H1 (cell line): ENCODE measurements around the gene SFXN2. TPM values are rescaled to one million over a fixed set of nuclear protein-coding genes. Genes with fewer than 3 reads are reported as not detected.

Experiments
- CTCF ChIA-PET: fragments of 300-600 bp; sonication (Branson Sonifier 250); formaldehyde crosslinking; loops from one replicate; lab custom pipeline; 2021; ENCODE audit not compliant: partially characterized antibody; lab: Charles Lee
- POLR2A ChIA-PET: fragments of 300-600 bp; sonication (Branson Sonifier 250); formaldehyde crosslinking; loops from one replicate; lab custom pipeline; 2021; ENCODE audit warnings: inconsistent platforms; ENCODE audit not compliant: partially characterized antibody; lab: Charles Lee
- DNase-seq, 2 experiments: peaks; one replicate each; pipeline versions ENCODE4 v3.0.0 to v3.0.0-alpha.2; 2010 to 2022; ENCODE audit warnings: low spot score in 2 of 2, low read depth in 1 of 2, mixed read lengths in 1 of 2
- FAIRE-seq: peaks from 2 replicates; lab custom pipeline; 2011; peaks lifted over from hg19 to GRCh38; lab: Jason Lieb, UNC
- H2AFZ ChIP-seq: 2 replicates; pipeline ENCODE4 v1.8.1; 2012; ENCODE audit warnings: low read length, inconsistent platforms
- H2AK5ac ChIP-seq: 2 replicates; pipeline ENCODE4 v1.6.1; 2013; ENCODE audit warnings: low read depth, low read length
- H2BK120ac ChIP-seq: replicated peaks from 2 replicates; pipeline ENCODE3; 2013; ENCODE audit warnings: low read depth, low read length, inconsistent platforms
- H2BK12ac ChIP-seq: 2 replicates; pipeline ENCODE4 v1.6.1; 2013; ENCODE audit warnings: low read depth, low read length
- H2BK15ac ChIP-seq: 2 replicates; pipeline ENCODE4 v1.6.1; 2013; ENCODE audit warnings: low read length
- H2BK20ac ChIP-seq: 2 replicates; pipeline ENCODE4 v1.6.1; 2013; ENCODE audit warnings: low read length
- H2BK5ac ChIP-seq: 2 replicates; pipeline ENCODE4 v1.6.1; 2013; ENCODE audit warnings: low read depth, low read length
- H3K14ac ChIP-seq: 2 replicates; pipeline ENCODE4 v1.6.1; 2013; ENCODE audit warnings: inconsistent platforms; ENCODE audit not compliant: insufficient read length
- H3K18ac ChIP-seq: 2 replicates; pipeline ENCODE4 v1.6.1; 2013; ENCODE audit warnings: low read length; ENCODE audit errors: extremely low read depth
- H3K23ac ChIP-seq: 2 replicates; pipeline ENCODE4 v1.6.1; 2013; ENCODE audit warnings: inconsistent platforms; ENCODE audit not compliant: insufficient read length
- H3K23me2 ChIP-seq: 2 replicates; pipeline ENCODE4 v1.6.1; 2013; ENCODE audit warnings: low read depth, low read length
- H3K27ac ChIP-seq: 2 replicates; pipeline ENCODE4 v1.6.1; 2011; ENCODE audit warnings: low read depth, low read length, inconsistent platforms
- H3K27me3 ChIP-seq, 4 experiments: replicated peaks in 1 of 4; 1 replicate in 1 of 4; 2 replicates in 3 of 4; pipeline versions ENCODE4 v1.6.1 to v1.8.1; 2011 to 2013; ENCODE audit warnings: low read length in 3 of 4, mild to moderate bottlenecking in 3 of 4, inconsistent platforms in 2 of 4, mixed read lengths in 2 of 4, moderate library complexity in 1 of 4; ENCODE audit not compliant: control insufficient read depth in 3 of 4, insufficient read depth in 3 of 4; ENCODE audit errors: extremely low read depth in 1 of 4
- H3K36me3 ChIP-seq, 4 experiments: 2 replicates each; pipeline versions ENCODE4 v1.6.1 to v1.8.1; 2011 to 2013; ENCODE audit warnings: mild to moderate bottlenecking in 4 of 4, low read length in 3 of 4, moderate library complexity in 2 of 4, control low read depth in 1 of 4, inconsistent platforms in 1 of 4; ENCODE audit not compliant: insufficient read depth in 4 of 4, control insufficient read depth in 2 of 4
- H3K4ac ChIP-seq: replicated peaks from 2 replicates; pipeline ENCODE3; 2013; ENCODE audit warnings: low read length, low read depth, mixed read lengths, inconsistent platforms; ENCODE audit not compliant: insufficient read length
- H3K4me1 ChIP-seq, 4 experiments: replicated peaks in 1 of 4; 1 replicate in 1 of 4; 2 replicates in 3 of 4; pipeline versions ENCODE4 v1.6.1 to v1.8.1; 2011 to 2013; ENCODE audit warnings: low read length in 3 of 4, inconsistent platforms in 2 of 4, mixed read lengths in 1 of 4; ENCODE audit not compliant: insufficient read depth in 4 of 4, control insufficient read depth in 3 of 4
- H3K4me2 ChIP-seq, 2 experiments: 2 replicates each; pipeline versions ENCODE4 v1.6.1 to v1.8.1; 2011 to 2013; ENCODE audit warnings: low read depth in 2 of 2, low read length in 2 of 2, control low read depth in 1 of 2, inconsistent platforms in 1 of 2, mild to moderate bottlenecking in 1 of 2; ENCODE audit not compliant: insufficient read depth in 1 of 2
- H3K4me3 ChIP-seq, 4 experiments: fragments of 200-600, 300-600 bp in 1 of 4; sonication (generic), shearing (Covaris generic), sonication (Bioruptor Twin) in 1 of 4; 2 replicates each; pipeline versions ENCODE4 v1.5.1 to v1.8.1; 2011 to 2016; ENCODE audit warnings: low read length in 4 of 4, low read depth in 3 of 4, control low read depth in 2 of 4, inconsistent platforms in 2 of 4, mild to moderate bottlenecking in 2 of 4, mixed read lengths in 1 of 4, moderate library complexity in 1 of 4; ENCODE audit not compliant: insufficient read depth in 2 of 4; ENCODE audit errors: extremely low read depth in 1 of 4
- H3K56ac ChIP-seq: replicated peaks from 2 replicates; pipeline ENCODE3; 2013; ENCODE audit warnings: low read depth, mild to moderate bottlenecking, mixed read lengths, low read length, inconsistent platforms; ENCODE audit not compliant: insufficient read length
- H3K79me1 ChIP-seq: 2 replicates; pipeline ENCODE4 v1.6.1; 2013; ENCODE audit warnings: low read depth, low read length, control low read depth
- H3K79me2 ChIP-seq, 2 experiments: 2 replicates each; pipeline versions ENCODE4 v1.6.1 to v1.8.1; 2012 to 2013; ENCODE audit warnings: low read length in 2 of 2, mild to moderate bottlenecking in 2 of 2, inconsistent platforms in 1 of 2; ENCODE audit not compliant: insufficient read depth in 2 of 2, control insufficient read depth in 1 of 2
- H3K9ac ChIP-seq, 4 experiments: replicated peaks in 1 of 4; 1 replicate in 1 of 4; 2 replicates in 3 of 4; pipeline versions ENCODE4 v1.6.1 to v1.8.1; 2011 to 2013; ENCODE audit warnings: low read depth in 3 of 4, low read length in 3 of 4, control low read depth in 2 of 4, mild to moderate bottlenecking in 2 of 4, moderate library complexity in 2 of 4, inconsistent platforms in 1 of 4; ENCODE audit errors: extremely low read depth in 1 of 4
- H3K9me3 ChIP-seq, 2 experiments: 2 replicates each; pipeline versions ENCODE4 v1.6.1 to v1.8.1; 2012 to 2013; ENCODE audit warnings: mild to moderate bottlenecking in 2 of 2, moderate library complexity in 2 of 2, control low read depth in 1 of 2, inconsistent platforms in 1 of 2, low read depth in 1 of 2, low read length in 1 of 2, mixed read lengths in 1 of 2; ENCODE audit not compliant: insufficient read depth in 2 of 2
- H4K20me1 ChIP-seq, 2 experiments: replicated peaks in 1 of 2; 2 replicates each; pipeline versions ENCODE3 to v1.8.1; 2011 to 2013; ENCODE audit warnings: inconsistent platforms in 2 of 2, low read length in 2 of 2, mild to moderate bottlenecking in 1 of 2; ENCODE audit not compliant: insufficient read depth in 2 of 2, control insufficient read depth in 1 of 2
- H4K5ac ChIP-seq: 2 replicates; pipeline ENCODE4 v1.6.1; 2013; ENCODE audit warnings: low read length, low read depth, mixed read lengths, inconsistent platforms; ENCODE audit not compliant: insufficient read length
- H4K8ac ChIP-seq: 2 replicates; pipeline ENCODE4 v1.8.0; 2013; ENCODE audit warnings: mild to moderate bottlenecking, moderate library complexity, low read length, inconsistent platforms; ENCODE audit not compliant: insufficient read depth; ENCODE audit errors: extremely low read depth
- H4K91ac ChIP-seq: replicated peaks from 2 replicates; pipeline ENCODE3; 2013; ENCODE audit warnings: low read length, mixed read lengths, inconsistent platforms; ENCODE audit not compliant: insufficient read length
- BRCA1 ChIP-seq: IDR thresholded peaks from 2 replicates; pipeline ENCODE4 v1.6.1; 2012; ENCODE audit warnings: low read depth, low read length, improper control_type of control experiment
- JUND ChIP-seq: IDR thresholded peaks from 2 replicates; pipeline ENCODE4 v1.6.1; 2011; ENCODE audit warnings: mild to moderate bottlenecking, improper control_type of control experiment, low read length
- NANOG ChIP-seq: IDR thresholded peaks from 2 replicates; pipeline ENCODE4 v1.6.1; 2011; ENCODE audit warnings: low read length, low read depth, mild to moderate bottlenecking, inconsistent platforms; ENCODE audit not compliant: insufficient read depth, poor library complexity, severe bottlenecking
- WGBS, 2 experiments: shearing (Covaris generic) in 1 of 2; methylation state at CpG; one replicate each; pipeline versions ENCODE4 v1.1.6 to v1.1.7; 2013 to 2015; ENCODE audit warnings: low lambda C conversion rate in 2 of 2, mixed read lengths in 2 of 2, inconsistent platforms in 1 of 2, low coverage in 1 of 2, missing lambda C conversion rate in 1 of 2; ENCODE audit not compliant: insufficient replicate concordance in 2 of 2, insufficient coverage in 1 of 2, insufficient read length in 1 of 2; ENCODE audit errors: extremely low coverage in 1 of 2, missing lambda C conversion rate in 1 of 2; 5-methylcytosine and 5-hydroxymethylcytosine counted together
- polyA plus RNA-seq, 7 experiments: library from polyadenylated mRNA; depleted of rRNA in 3 of 7; stranded (reverse) in 5 of 7; unstranded in 2 of 7; fragments of >200 nt in 5 of 7; fragments of 200-250 nt in 2 of 7; gene quantifications; 1 replicate in 5 of 7; 2 replicates in 1 of 7; 4 replicates in 1 of 7; pipeline versions ENCODE4 v1.2.1 to v1.2.3, GENCODE V29; 2011 to 2013; ENCODE audit warnings: missing spikeins in 2 of 7, mixed read lengths in 2 of 7
- total RNA-seq: library from RNA; stranded (reverse); fragmentation: NEBNext Ultra II Directional; extraction: Animal tissue kit (Norgen Biotek cat#: 25700); gene quantifications from 2 replicates; pipeline ENCODE4 v1.2.1, GENCODE V29; 2021
- TF ChIP-seq, protein P1 (sequence below): IDR thresholded peaks from 2 replicates; pipeline ENCODE4 v1.6.1; 2011; ENCODE audit warnings: low read length, improper control_type of control experiment

Gene SFXN2
- total and polyA plus RNA-seq, 2 of the 8 experiments (the other 6 are each of a cell fraction or from before 2014, with no cell fraction given), result 20.5 to 23.5 TPM

DNA sequence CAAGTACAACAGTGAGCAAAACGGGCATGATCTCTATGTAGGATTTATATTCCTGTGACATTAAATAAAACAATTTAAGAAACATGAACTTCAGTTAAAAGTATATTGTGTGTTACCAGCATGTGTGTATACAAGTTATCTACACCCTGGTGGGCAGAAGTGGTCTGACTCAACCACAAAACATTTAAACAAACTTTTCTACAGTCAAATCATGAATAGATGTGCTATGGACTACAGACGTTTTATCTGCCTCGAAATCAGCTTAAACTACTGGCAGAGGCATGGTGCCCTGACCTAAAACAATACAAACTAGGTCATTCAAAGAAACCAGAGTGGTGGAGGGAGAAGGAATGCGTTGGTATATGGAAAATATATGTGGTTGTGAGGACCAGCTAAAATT lies 3.8 kb upstream of the SFXN2 start:
- H3K27ac ChIP-seq, result no peak overlapping the region
- ChIA-PET CTCF (interaction anchor here (0.5 to 1.9 kb wide), 12 partner anchors 11 to 327 kb away, joined by 3 to 10 read pairs (median 3); no protein-coding TSS in a partner anchor), POLR2A (interaction anchor here (1.3 to 7.3 kb wide), 2 partner anchors 10 to 15 kb away, joined by 4 to 53 read pairs; no protein-coding TSS in a partner anchor)
- no peak overlapping the region for H2BK120ac ChIP-seq
- H2BK20ac ChIP-seq, result no peak overlapping the region
- no peaks in the 10 kb centered on the region for H3K9me3 ChIP-seq
- no peak overlapping the region for H4K91ac ChIP-seq
- peaks cover 0 to 3% of the 10 kb centered on the region in 2 experiments for H4K20me1 ChIP-seq
- no peak overlapping the region for H3K9ac ChIP-seq
- no peak overlapping the region for H3K56ac ChIP-seq
- no peak overlapping the region for H2BK5ac ChIP-seq
- peak overlapping the region; percentile 88; the same call in 1 of the 2 replicates for H2BK15ac ChIP-seq
- H3K4me3 ChIP-seq, result no peak overlapping the region
- H2AFZ ChIP-seq, result no peak overlapping the region
- no peaks in the 10 kb centered on the region; the same call in 1 of the 2 replicates for H3K79me1 ChIP-seq
- no peaks in the 10 kb centered on the region for H3K36me3 ChIP-seq
- no peak overlapping the region for H3K4ac ChIP-seq
- H3K23ac ChIP-seq, result no peak overlapping the region
- no peak overlapping the region for H3K18ac ChIP-seq
- peaks cover 0 to 4% (median 1%) of the 10 kb centered on the region in 4 experiments; a peak in 4 of 7 replicates for H3K4me1 ChIP-seq
- H3K23me2 ChIP-seq, result peaks cover 8% of the 10 kb centered on the region; the same call in 1 of the 2 replicates
- H3K79me2 ChIP-seq, result peaks cover 0 to 48% of the 10 kb centered on the region in 2 experiments; a peak in 2 of 4 replicates
- no peak overlapping the region; the same call in 1 of the 2 replicates for H2AK5ac ChIP-seq
- no peak overlapping the region for H3K4me2 ChIP-seq
- TF ChIP-seq, protein P1, sequence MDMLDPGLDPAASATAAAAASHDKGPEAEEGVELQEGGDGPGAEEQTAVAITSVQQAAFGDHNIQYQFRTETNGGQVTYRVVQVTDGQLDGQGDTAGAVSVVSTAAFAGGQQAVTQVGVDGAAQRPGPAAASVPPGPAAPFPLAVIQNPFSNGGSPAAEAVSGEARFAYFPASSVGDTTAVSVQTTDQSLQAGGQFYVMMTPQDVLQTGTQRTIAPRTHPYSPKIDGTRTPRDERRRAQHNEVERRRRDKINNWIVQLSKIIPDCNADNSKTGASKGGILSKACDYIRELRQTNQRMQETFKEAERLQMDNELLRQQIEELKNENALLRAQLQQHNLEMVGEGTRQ, result no peak
- no peak for TF ChIP-seq BRCA1
- TF ChIP-seq NANOG, result no peak
- no peak for TF ChIP-seq JUND
- TF ChIP-seq, all 59 proteins: peak for 0
- Histone ChIP-seq H4K5ac (no peak overlapping the region), H2BK12ac (no peak overlapping the region), H3K14ac (no peak overlapping the region), H3K27me3 (no peaks in the 10 kb centered on the region), H4K8ac (no peak overlapping the region)
- no peak for DNase-seq
- FAIRE-seq, result no peak
- 89% methylated on average over 4 of the region's 4 CpGs; no CpG with 5 or more reads in 1 of the 2 experiments for WGBS, 2 experiments
